D721Med (cell line): ENCODE results near the gene PGPEP1.

Experiments used
- DNase-seq: peaks from one replicate; pipeline ENCODE4 v3.0.0; 2011; ENCODE audit warnings: low spot score; ENCODE audit not compliant: insufficient read length
- FAIRE-seq: peaks from 2 replicates; lab custom pipeline; 2011; peaks lifted over from hg19 to GRCh38; lab: Jason Lieb, UNC
- TF ChIP-seq, protein P1 (sequence below): IDR thresholded peaks from 2 replicates; pipeline ENCODE4 v1.5.1; 2012; ENCODE audit warnings: mild to moderate bottlenecking, control low read depth; ENCODE audit not compliant: insufficient read depth; ENCODE audit errors: missing control alignments

PGPEP1 gene, protein sequence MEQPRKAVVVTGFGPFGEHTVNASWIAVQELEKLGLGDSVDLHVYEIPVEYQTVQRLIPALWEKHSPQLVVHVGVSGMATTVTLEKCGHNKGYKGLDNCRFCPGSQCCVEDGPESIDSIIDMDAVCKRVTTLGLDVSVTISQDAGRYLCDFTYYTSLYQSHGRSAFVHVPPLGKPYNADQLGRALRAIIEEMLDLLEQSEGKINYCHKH

DNA sequence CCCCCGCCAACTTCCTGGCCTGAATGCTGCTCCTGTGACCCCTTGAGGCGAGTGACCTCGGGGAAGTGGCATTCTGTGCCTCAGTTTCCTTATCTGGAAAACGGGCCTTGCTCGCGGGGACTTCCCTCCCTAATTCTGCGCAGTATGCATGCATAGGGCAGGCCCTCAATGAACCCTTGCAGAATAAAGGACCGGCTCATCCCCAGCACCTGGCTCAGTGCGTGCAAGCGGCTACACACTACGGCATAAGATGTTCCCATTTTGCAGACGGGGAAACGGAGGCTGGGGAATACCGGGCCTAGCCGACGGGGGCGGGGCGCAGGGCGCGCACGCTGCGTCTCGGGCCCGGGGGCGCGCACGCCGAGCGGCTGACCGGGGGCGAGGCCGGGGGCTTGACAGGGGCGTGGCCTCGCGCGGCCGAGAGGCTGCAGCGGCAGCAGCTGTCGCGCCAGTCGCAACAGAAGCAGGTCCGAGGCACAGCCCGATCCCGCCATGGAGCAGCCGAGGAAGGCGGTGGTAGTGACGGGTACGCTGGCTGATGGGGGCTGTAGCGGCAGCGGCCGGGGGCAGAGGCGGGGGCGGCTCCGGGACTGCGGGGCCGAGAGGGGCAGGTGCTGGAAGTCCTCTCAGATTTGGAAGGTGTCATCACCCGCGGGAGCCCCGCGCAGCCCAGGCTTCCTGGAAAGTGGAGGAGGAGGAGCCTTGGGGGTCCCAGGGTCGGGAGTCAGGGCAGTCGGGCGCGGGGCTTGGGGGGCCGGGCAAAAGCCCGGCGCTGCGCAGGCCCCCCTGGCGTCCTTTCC is at the start of gene PGPEP1:
Gene PGPEP1, plus strand, starts transcription at position 409 of the 800 bp plus-strand sequence. Its CDS starts 84 bp downstream, at position 493.
- peak; percentile 92 for DNase-seq

DNA sequence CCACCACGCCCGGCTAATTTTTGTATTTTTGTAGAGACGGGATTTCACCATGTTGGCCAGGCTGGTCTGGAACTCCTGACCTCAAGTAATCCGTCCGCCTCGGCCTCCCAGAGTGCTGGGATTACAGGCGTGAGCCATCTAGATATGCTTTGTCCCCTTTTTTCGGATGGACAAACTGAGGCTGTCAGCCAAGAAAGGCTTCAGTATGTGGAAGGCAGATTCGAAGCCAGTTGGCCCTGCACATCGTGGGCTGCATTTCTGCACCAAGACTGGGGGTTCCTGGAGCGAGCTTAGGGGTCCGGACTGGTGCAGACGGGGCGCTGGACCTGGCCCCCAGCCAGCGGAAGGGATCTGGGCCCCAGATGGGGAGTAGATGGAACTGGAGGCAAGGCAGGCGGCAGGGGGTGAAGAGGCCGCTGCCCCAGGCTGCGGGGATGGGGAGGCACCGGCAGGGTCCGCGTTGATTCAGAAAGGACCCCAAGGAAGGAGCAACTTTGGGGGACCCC is 49.3 kb upstream of the PGPEP1 start:
- FAIRE-seq: no peak
- TF ChIP-seq, protein P1, sequence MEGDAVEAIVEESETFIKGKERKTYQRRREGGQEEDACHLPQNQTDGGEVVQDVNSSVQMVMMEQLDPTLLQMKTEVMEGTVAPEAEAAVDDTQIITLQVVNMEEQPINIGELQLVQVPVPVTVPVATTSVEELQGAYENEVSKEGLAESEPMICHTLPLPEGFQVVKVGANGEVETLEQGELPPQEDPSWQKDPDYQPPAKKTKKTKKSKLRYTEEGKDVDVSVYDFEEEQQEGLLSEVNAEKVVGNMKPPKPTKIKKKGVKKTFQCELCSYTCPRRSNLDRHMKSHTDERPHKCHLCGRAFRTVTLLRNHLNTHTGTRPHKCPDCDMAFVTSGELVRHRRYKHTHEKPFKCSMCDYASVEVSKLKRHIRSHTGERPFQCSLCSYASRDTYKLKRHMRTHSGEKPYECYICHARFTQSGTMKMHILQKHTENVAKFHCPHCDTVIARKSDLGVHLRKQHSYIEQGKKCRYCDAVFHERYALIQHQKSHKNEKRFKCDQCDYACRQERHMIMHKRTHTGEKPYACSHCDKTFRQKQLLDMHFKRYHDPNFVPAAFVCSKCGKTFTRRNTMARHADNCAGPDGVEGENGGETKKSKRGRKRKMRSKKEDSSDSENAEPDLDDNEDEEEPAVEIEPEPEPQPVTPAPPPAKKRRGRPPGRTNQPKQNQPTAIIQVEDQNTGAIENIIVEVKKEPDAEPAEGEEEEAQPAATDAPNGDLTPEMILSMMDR: no peak
- DNase-seq: no peak

More for the DNA sequence above, at the start of gene PGPEP1:
- TF ChIP-seq, protein P1: no peak
- FAIRE-seq: no peak

DNA sequence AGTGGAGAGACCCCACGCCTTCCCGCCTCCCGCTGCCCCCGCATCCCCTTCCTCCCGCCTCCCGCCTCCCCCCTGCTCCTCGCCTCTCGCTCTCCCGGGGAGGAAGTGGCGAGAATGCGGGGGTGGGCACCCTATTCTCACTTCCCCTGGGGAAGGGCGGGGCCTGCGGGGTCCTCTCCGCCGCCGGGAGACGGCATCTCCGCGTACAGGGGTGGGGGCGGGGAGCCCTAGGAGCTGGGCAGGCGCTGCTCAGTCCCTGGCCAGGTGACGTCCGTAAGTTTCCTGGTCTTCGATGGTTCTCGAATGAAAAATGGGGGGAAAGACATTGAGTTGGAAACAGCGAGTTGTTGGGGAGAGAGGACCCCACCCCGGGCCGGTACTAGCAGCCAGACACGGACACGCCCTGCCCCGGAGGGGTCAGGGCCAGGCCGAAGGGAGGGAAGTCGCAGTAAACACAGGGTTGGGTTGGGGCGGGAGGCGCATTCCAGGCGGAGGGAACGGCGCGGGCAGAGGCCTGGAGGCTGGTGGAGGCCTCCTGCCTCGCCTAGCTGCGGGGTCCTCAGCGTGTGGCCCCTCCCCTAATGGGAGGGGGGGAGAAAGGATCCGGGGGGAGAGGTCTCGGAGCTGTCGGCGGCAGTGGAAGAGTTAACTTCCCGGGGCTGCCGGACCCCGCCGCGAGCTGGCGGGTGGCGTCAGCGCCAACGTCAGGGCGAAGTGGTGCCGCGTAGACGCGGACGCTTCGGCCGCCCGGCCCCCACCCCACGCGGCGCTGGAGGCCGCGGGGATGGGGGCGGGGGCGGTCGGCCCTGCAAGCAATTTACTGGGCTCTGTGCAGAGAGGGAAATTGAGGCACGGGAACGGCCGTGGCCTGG is 48.6 kb upstream of the PGPEP1 start:
- TF ChIP-seq, protein P1: no peak
- peak; percentile 80 for DNase-seq
- no peak for FAIRE-seq

DNA sequence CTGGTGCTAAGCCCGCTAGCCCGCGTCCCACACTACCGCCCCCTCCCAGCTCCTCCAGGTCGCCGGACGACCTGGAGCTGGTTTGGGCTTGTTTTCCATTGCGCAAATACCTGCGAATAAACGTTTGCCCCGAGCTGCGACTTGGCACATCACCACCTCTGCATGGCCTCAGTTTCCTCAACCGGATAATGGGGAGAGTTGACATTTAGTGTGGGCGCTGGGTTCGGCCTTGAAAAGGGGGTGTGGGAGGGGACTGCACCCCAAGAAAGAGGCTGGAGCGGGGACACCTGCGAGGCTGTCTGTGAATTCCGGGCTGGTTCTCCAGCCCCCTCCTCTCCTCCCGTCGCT is 48.0 kb upstream of the PGPEP1 start:
- TF ChIP-seq, protein P1: no peak
- DNase-seq (no peak), FAIRE-seq (no peak)

DNA sequence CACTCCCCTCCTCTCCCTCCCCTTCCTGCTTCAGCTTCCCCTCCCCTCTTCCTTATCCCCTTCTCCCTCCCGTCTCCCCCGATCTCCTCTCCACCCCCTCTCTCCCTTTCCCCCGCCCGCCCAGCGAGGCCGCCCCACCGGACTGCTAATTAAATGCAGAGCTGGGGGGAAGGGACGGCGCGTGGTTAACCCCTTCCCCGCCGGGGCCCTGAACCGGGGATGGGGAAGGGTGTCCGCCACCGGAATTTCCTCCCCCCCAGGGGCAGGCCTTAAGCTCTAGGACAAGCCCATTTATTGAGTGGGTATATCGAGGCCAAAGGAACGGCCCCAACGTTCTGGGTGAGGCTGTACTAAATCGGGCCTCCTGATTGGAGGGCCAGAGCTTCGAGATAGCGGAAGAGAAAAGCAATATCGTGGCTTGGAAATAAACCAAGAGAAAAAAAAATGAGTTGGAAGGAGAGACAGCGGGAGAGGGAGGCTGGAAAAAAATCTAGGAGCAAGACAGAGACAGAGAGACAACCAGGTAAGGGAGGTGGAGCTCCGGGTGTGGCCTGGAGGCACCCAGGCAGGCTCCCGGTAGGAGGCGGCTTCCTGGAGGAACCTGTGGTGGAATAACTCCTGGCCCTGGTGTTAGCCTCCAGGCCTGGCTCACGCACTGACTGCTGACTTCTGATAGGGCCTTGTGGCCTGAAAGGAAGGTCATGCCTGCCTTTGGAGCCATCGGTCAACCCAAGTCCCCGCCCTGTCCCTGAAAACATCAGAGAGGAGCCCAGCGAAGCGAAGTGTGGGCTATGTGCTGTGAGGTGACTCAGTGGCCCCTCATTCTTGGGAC is 47.4 kb upstream of the PGPEP1 start:
- TF ChIP-seq, protein P1: no peak
- DNase-seq: peak; percentile 94
- no peak for FAIRE-seq
